ENCODE results near the gene ALG1.
"Not testable (repeated sequence)": the region's sequence is repeated elsewhere in the genome, so short reads cannot be mapped to it uniquely, and the experiment has no call there.

ALG1 gene

GRCh38 chr16:5099174-5099573 is 27.5 kb downstream of the ALG1 start:
- H3K36me3 ChIP-seq (ENCODE audit: insufficient read depth, low read length); H3K4me1 ChIP-seq (ENCODE audit: control insufficient read depth, insufficient read depth, low read length, unreplicated experiment); H3K27me3 ChIP-seq (ENCODE audit: insufficient read depth, low read length); H3K79me2 ChIP-seq (ENCODE audit: control insufficient read depth, insufficient read depth, low read length, unreplicated experiment); H3K27ac ChIP-seq (ENCODE audit: low read depth, low read length); H3K4me3 ChIP-seq (ENCODE audit: low read depth, low read length); H2AFZ ChIP-seq (ENCODE audit: low read length, unreplicated experiment): not testable (repeated sequence)

DNA sequence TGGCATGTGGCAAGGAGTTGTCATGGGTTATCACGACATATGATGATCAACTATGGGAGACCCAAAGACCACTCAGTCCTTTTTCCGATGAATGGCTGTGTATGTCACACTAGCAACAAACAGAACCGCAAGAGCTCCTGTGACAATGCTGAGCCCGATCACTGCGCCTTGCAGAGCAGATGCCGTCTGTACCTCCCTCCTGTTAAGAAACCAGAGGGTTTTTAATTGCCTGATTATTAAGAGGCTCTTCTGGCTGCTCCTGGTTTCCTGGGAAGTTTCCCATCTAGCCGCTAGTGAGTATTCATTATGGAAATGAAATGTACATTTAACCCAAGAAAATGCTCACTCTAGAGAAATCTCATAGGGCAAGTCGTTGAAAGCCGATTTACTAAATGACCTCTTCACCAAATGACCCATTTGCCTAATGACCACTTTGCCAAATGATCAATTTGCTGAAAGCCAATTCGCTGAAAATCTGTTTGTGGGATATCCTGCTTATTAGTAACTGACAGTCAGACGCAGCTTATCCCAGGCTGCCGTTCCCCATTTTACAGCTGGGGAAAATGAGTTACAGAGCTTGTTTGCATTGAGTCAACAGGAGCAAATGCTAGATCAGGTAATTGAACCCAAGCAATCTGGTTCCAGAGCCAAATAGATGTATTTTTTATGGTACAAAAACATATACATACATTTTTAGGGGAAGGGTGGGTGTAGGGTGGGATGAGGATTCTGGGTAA is 31.8 kb downstream of the ALG1 start:
- H3K27ac ChIP-seq (ENCODE audit: low read depth, low read length); H3K36me3 ChIP-seq (ENCODE audit: insufficient read depth, low read length); H3K4me1 ChIP-seq (ENCODE audit: control insufficient read depth, insufficient read depth, low read length, unreplicated experiment); H3K79me2 ChIP-seq (ENCODE audit: control insufficient read depth, insufficient read depth, low read length, unreplicated experiment); H2AFZ ChIP-seq (ENCODE audit: low read length, unreplicated experiment); H3K4me3 ChIP-seq (ENCODE audit: low read depth, low read length); H3K27me3 ChIP-seq (ENCODE audit: insufficient read depth, low read length): not testable (repeated sequence)

DNA sequence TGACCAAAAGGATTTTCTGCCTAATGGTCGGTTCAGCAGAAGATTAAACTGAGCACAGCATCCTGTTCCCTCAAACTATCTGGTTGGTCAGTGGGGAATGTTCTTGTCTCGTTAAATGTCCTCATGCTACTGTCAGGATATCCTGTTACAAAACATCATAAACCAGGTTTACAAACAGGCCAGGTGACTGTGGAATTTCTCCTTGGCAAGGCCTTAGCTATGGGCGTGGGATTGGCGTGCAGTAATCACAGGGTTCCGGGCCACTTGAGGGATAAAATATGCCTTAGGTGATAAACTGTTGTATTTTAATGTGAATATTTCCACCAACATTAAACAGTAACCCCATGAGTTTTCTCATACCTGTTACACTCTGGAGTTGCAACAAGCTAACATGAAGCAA is 33.4 kb downstream of the ALG1 start:
- not testable (repeated sequence) for H2AFZ ChIP-seq (ENCODE audit: low read length, unreplicated experiment); H3K4me3 ChIP-seq (ENCODE audit: low read depth, low read length); H3K27me3 ChIP-seq (ENCODE audit: insufficient read depth, low read length); H3K27ac ChIP-seq (ENCODE audit: low read depth, low read length); H3K4me1 ChIP-seq (ENCODE audit: control insufficient read depth, insufficient read depth, low read length, unreplicated experiment); H3K36me3 ChIP-seq (ENCODE audit: insufficient read depth, low read length); H3K79me2 ChIP-seq (ENCODE audit: control insufficient read depth, insufficient read depth, low read length, unreplicated experiment)

DNA sequence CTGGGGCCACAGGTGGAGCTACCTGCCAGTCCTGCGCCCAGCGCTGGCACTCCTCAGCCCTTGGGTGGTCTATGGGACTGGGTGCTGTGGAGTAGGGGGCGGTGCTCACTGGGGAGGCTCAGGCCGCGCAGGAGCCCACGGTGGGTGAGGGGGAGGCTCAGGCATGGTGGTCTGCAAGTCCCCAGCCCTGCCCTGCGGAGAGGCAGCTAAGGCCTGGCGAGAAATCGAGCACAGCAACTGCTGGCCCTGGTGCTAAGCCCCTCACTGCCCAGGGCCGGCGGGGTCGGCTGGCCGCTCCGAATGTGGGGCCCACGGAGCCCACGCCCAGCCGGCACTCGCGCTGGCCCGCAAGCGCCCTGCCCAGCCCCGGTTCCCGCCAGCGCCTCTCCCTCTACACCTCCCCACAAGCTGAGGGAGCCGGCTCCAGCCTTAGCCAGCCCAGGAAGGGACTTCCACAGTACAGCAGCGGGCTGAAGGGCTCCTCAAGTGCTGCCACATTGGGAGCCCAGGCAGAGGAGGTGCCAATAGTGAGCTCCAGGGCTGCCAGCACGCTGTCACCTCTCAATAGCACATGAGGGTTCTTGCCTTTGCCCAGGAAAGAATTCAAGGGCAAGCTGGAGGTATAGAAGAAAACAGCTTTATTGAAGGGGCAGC is 37.0 kb downstream of the ALG1 start:
- Histone ChIP-seq H3K79me2 (ENCODE audit: control insufficient read depth, insufficient read depth, low read length, unreplicated experiment) (no peaks in the 10 kb centered on the region), H3K27ac (ENCODE audit: low read depth, low read length) (no peak overlapping the region), H3K27me3 (ENCODE audit: insufficient read depth, low read length) (no peaks in the 10 kb centered on the region), H3K36me3 (ENCODE audit: insufficient read depth, low read length) (no peaks in the 10 kb centered on the region), H3K4me1 (ENCODE audit: control insufficient read depth, insufficient read depth, low read length, unreplicated experiment) (no peaks in the 10 kb centered on the region), H2AFZ (ENCODE audit: low read length, unreplicated experiment) (no peak overlapping the region), H3K4me3 (ENCODE audit: low read depth, low read length) (no peak overlapping the region)

DNA sequence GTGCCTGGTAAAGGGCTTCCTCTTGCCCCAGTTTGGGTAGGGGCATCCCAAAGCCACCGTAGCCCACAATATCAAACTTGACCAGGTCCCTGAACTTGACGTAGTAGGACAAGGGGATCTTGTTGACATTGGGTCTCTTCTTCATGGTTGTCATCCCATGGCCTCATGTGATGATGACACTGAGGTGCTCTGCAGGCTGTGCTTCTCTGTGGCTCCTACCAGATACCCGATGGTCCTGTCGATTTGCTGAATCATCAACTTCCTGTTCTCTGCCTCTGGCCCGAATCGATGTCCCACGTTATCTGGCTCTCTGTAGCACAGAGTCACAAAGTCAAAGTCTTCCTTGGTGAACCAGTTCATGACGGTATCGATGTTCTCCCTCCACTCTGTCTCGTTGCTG is 39.3 kb downstream of the ALG1 start:
- H3K27ac ChIP-seq (ENCODE audit: low read depth, low read length); H3K4me3 ChIP-seq (ENCODE audit: low read depth, low read length); H3K36me3 ChIP-seq (ENCODE audit: insufficient read depth, low read length); H3K27me3 ChIP-seq (ENCODE audit: insufficient read depth, low read length); H3K79me2 ChIP-seq (ENCODE audit: control insufficient read depth, insufficient read depth, low read length, unreplicated experiment); H2AFZ ChIP-seq (ENCODE audit: low read length, unreplicated experiment); H3K4me1 ChIP-seq (ENCODE audit: control insufficient read depth, insufficient read depth, low read length, unreplicated experiment): not testable (repeated sequence)

DNA sequence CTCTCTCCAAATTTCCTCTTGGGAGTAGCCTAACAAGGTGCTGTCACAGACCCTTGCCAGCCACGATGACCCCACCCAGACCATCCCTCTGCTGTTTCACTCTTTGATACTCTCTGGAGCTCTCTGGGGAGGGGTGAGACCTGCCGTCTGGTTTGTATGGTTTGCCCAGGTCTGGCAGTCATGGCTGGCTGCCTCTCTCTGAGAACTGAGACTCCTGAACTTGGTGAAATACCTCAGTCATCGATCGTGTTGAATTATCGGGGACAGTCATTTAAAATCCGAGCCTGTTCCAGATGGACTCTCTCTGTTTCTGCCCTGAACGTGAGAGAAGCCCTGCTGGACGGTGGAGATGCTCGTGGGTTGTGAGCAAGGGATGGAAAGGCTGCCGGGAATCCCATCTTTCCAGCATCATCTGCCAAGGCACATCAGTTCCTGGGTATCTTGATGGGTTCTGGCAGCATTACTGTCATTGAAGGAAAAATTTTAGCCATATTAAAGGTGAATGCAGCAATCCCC is 45.2 kb downstream of the ALG1 start:
- not testable (repeated sequence) for H3K4me1 ChIP-seq (ENCODE audit: control insufficient read depth, insufficient read depth, low read length, unreplicated experiment); H3K36me3 ChIP-seq (ENCODE audit: insufficient read depth, low read length); H3K27ac ChIP-seq (ENCODE audit: low read depth, low read length); H3K79me2 ChIP-seq (ENCODE audit: control insufficient read depth, insufficient read depth, low read length, unreplicated experiment); H3K4me3 ChIP-seq (ENCODE audit: low read depth, low read length); H2AFZ ChIP-seq (ENCODE audit: low read length, unreplicated experiment)
- H3K27me3 ChIP-seq (ENCODE audit: insufficient read depth, low read length): peaks cover 20% of the 10 kb centered on the region

GRCh38 chr16:5117300-5118087 is 45.9 kb downstream of the ALG1 start:
- H2AFZ ChIP-seq (ENCODE audit: low read length, unreplicated experiment); H3K27ac ChIP-seq (ENCODE audit: low read depth, low read length); H3K36me3 ChIP-seq (ENCODE audit: insufficient read depth, low read length); H3K4me3 ChIP-seq (ENCODE audit: low read depth, low read length); H3K79me2 ChIP-seq (ENCODE audit: control insufficient read depth, insufficient read depth, low read length, unreplicated experiment); H3K4me1 ChIP-seq (ENCODE audit: control insufficient read depth, insufficient read depth, low read length, unreplicated experiment): not testable (repeated sequence)
- H3K27me3 ChIP-seq (ENCODE audit: insufficient read depth, low read length): peaks cover 20% of the 10 kb centered on the region

GRCh38 chr16:5131467-5132004 is 59.9 kb downstream of the ALG1 start:
- H3K27me3 ChIP-seq (ENCODE audit: insufficient read depth, low read length); H3K36me3 ChIP-seq (ENCODE audit: insufficient read depth, low read length); H3K27ac ChIP-seq (ENCODE audit: low read depth, low read length); H3K4me3 ChIP-seq (ENCODE audit: low read depth, low read length); H2AFZ ChIP-seq (ENCODE audit: low read length, unreplicated experiment); H3K79me2 ChIP-seq (ENCODE audit: control insufficient read depth, insufficient read depth, low read length, unreplicated experiment); H3K4me1 ChIP-seq (ENCODE audit: control insufficient read depth, insufficient read depth, low read length, unreplicated experiment): not testable (repeated sequence)

DNA sequence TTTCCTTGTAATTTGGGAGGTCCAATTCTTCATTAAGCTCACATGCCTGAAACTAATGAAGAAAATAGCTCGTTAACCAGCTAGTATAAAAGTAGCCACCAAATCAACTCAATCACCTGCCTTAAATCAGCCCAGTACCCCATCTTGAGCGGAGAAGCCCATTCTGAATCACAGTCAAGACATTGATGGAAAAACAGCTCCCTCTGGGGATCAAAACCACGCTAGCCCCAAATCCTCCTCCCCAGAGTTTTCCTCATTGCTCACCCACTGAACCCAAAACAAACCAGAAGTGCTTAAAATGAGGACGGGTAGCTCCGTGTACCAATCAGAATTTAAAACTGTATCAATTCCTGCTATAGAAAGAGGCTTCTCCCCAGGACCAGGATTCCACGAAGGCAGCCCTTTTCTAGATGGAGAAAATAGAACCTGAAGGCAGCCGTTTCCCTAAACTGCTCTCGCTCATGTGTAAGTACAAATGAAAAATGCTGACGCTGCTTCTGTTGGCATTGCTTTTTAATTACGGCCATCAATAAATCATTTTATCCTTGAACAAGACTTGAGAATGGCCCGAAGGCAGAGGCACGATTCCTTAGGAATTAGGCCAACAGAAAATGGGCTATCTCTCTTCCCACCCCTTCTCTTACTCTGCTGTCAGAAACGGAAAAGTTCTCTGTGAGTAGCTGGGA is 61.4 kb downstream of the ALG1 start:
- not testable (repeated sequence) for H3K27me3 ChIP-seq (ENCODE audit: insufficient read depth, low read length); H3K27ac ChIP-seq (ENCODE audit: low read depth, low read length); H3K36me3 ChIP-seq (ENCODE audit: insufficient read depth, low read length); H3K79me2 ChIP-seq (ENCODE audit: control insufficient read depth, insufficient read depth, low read length, unreplicated experiment); H3K4me1 ChIP-seq (ENCODE audit: control insufficient read depth, insufficient read depth, low read length, unreplicated experiment); H2AFZ ChIP-seq (ENCODE audit: low read length, unreplicated experiment); H3K4me3 ChIP-seq (ENCODE audit: low read depth, low read length)

DNA sequence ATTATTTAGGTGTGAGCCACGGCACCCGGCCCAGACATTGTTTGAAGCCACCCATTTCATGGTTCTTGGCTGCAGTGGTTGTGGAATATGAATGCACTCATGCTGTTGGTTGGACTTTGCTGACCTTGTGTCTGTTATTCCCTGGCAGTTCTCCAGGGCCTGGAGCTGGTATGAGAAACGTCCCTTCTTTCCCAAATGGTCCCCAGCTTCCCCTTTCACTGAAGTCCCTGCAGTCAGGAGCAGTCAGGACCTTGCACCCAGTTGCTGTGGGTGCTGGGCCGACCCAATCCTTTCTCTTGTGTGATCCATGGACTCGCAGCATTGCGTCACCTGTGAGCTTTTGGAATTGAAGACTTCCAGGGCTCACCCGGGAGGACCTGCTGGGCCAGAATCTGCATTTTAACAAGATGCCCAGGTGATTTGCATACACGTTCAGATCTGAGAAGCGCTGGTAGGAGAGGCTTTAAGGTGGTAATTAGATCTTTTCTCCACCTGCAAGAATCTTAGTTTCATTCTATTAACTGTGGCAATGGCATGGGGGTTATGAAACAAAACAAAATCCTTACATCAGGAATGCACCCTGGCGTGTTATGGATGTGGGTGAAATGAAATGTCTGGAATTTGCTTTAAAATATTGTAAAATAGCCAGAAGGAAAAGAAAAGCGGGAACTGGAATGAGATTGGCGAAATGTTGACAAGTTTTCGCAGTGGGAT is 63.3 kb downstream of the ALG1 start:
- H3K79me2 ChIP-seq (ENCODE audit: control insufficient read depth, insufficient read depth, low read length, unreplicated experiment); H3K27me3 ChIP-seq (ENCODE audit: insufficient read depth, low read length); H2AFZ ChIP-seq (ENCODE audit: low read length, unreplicated experiment); H3K27ac ChIP-seq (ENCODE audit: low read depth, low read length); H3K4me1 ChIP-seq (ENCODE audit: control insufficient read depth, insufficient read depth, low read length, unreplicated experiment); H3K4me3 ChIP-seq (ENCODE audit: low read depth, low read length); H3K36me3 ChIP-seq (ENCODE audit: insufficient read depth, low read length): not testable (repeated sequence)
